Measurements from ENCODE around the gene EME2. TPM values are rescaled to one million over a fixed set of nuclear protein-coding genes. Genes with fewer than 3 reads are reported as not detected.
A peak's percentile ranks its signal among the peaks of the same experiment; 100 is the strongest.

The EME2 gene
- polyA plus RNA-seq, 3 donors: 8.8 to 13.4 (median 13.4) TPM

GRCh38 chr16:1763521-1764511 is 8.8 kb upstream of the EME2 start:
- no peak for DNase-seq

- DNase-seq: no peak
Observed at GRCh38 chr16:1764971-1765370, 7.6 kb upstream of the EME2 start.

- no peak for DNase-seq
Observed at GRCh38 chr16:1765826-1766225, 6.8 kb upstream of the EME2 start.

- DNase-seq: no peak
Observed at GRCh38 chr16:1766231-1766630, 6.4 kb upstream of the EME2 start.

GRCh38 chr16:1766701-1767100 is 5.9 kb upstream of the EME2 start:
- no peak for DNase-seq

- DNase-seq: no peak
Observed at GRCh38 chr16:1767116-1767994, 5.3 kb upstream of the EME2 start.

GRCh38 chr16:1768061-1768766 is 4.4 kb upstream of the EME2 start:
- no peak for DNase-seq

- DNase-seq: no peak
Observed at GRCh38 chr16:1768767-1769401, 3.7 kb upstream of the EME2 start.

GRCh38 chr16:1769402-1770300 is 3.0 kb upstream of the EME2 start:
- DNase-seq: no peak

GRCh38 chr16:1770328-1771187 is 2.1 kb upstream of the EME2 start:
- DNase-seq: no peak

GRCh38 chr16:1771188-1771863 is 1.3 kb upstream of the EME2 start, which contains the start of gene NME3:
TSS of gene NME3 (minus strand) at chr16:1771543. CDS start at chr16:1771534, 9 bp downstream.
- DNase-seq: no peak

GRCh38 chr16:1771864-1772361 is 697 bp upstream of the EME2 start:
- DNase-seq: no peak

GRCh38 chr16:1772908-1773702 is 495 bp downstream of the EME2 start, which contains the start of gene MRPS34:
TSS of gene MRPS34 (minus strand) at chr16:1773134. CDS start at chr16:1773119, 15 bp downstream.
- peak; percentile 87 for DNase-seq

GRCh38 chr16:1773703-1774447 is 1.3 kb downstream of the EME2 start:
- DNase-seq: no peak

GRCh38 chr16:1774448-1774780 is 1.8 kb downstream of the EME2 start:
- DNase-seq: no peak

- DNase-seq: no peak
Observed at GRCh38 chr16:1775006-1775845, 2.6 kb downstream of the EME2 start.

Data from renal pelvis (tissue), 4 donors.